Heart left ventricle (tissue), 16 donors: ENCODE results near the gene LAMB1. TPM values are rescaled to one million over a fixed set of nuclear protein-coding genes. Genes with fewer than 3 reads are reported as not detected.

Experiments
- ATAC-seq, 4 donors: fragments of 200-7000 bp; cut with Tn5 transposase; one replicate each; pipeline ENCODE4 v1.9.1; 2020 to 2022; ENCODE audit warnings: moderate library complexity in 4 of 4, mild to moderate bottlenecking in 3 of 4, moderate number of reproducible peaks in 1 of 4
- DNase-seq, 5 donors: peaks; one replicate each; pipeline ENCODE4 v3.0.0-alpha.2; 2020
- H3K27ac ChIP-seq, 12 donors: fragments of 200-600 bp; sonication (generic) in 4 of 12; one replicate each; pipeline versions ENCODE4 v1.5.0 to v1.8.0; 2016 to 2022; ENCODE audit warnings: mild to moderate bottlenecking in 2 of 12
- H3K27me3 ChIP-seq, 9 donors: fragments of 200-600 bp; sonication (generic) in 2 of 9; one replicate each; pipeline versions ENCODE4 v1.5.1 to v1.8.0; 2016 to 2022; ENCODE audit warnings: mild to moderate bottlenecking in 3 of 9
- H3K36me3 ChIP-seq, 9 donors: fragments of 200-600 bp; sonication (generic) in 2 of 9; one replicate each; pipeline versions ENCODE4 v1.5.0 to v1.8.0; 2018 to 2022; ENCODE audit warnings: mild to moderate bottlenecking in 2 of 9
- H3K4me1 ChIP-seq, 12 donors: fragments of 200-600 bp; sonication (generic) in 4 of 12; one replicate each; pipeline versions ENCODE4 v1.5.0 to v1.8.0; 2016 to 2022; ENCODE audit warnings: mild to moderate bottlenecking in 3 of 12
- H3K4me3 ChIP-seq, 12 donors: fragments of 200-600 bp; sonication (generic) in 4 of 12; one replicate each; pipeline versions ENCODE4 v1.5.0 to v1.8.0; 2017 to 2022; ENCODE audit warnings: mild to moderate bottlenecking in 9 of 12, moderate library complexity in 4 of 12
- H3K9me3 ChIP-seq, 12 donors: fragments of 200-600 bp; sonication (generic) in 4 of 12; one replicate each; pipeline versions ENCODE4 v1.5.0 to v1.8.0; 2016 to 2022; ENCODE audit warnings: mild to moderate bottlenecking in 1 of 12
- CTCF ChIP-seq, 12 donors: fragments of 200-600 bp; sonication (generic) in 4 of 12; IDR thresholded peaks; one replicate each; pipeline versions ENCODE4 v1.5.0 to v1.8.0; 2018 to 2022; ENCODE audit warnings: antibody characterized with exemption in 12 of 12, mild to moderate bottlenecking in 5 of 12
- POLR2A ChIP-seq, 2 donors: fragments of 450-650 bp; IDR thresholded peaks; one replicate each; pipeline ENCODE4 v1.6.1; 2017; ENCODE audit warnings: antibody characterized with exemption in 2 of 2, mild to moderate bottlenecking in 2 of 2, moderate library complexity in 2 of 2
- WGBS, 4 donors: extraction: QIAGEN DNeasy Blood & Tissue Kit in 2 of 4; methylation state at CpG; one replicate each; pipeline versions ENCODE4 v1.1.5 to v1.1.7; 2013 to 2018; 5-methylcytosine and 5-hydroxymethylcytosine counted together
- intact Hi-C, 10 donors: fragments of 100-400 bp; cut with DNase I; formaldehyde crosslinking; loops; one replicate each; pipeline versions ENCODE4 v1.11.1 to v1.14.2; 2022
- long read RNA-seq, 3 donors: library from polyadenylated mRNA; unstranded; transcript quantifications; one replicate each; pipeline ENCODE4 v2.0.0, GENCODE V29; 2020 to 2021
- polyA plus RNA-seq, 2 donors: library from polyadenylated mRNA; stranded (reverse); fragments of 200-250 nt; gene quantifications; one replicate each; pipeline ENCODE4 v1.2.3, GENCODE V29; 2013
- total RNA-seq, 9 donors: library from RNA; depleted of rRNA in 2 of 9; stranded (reverse); fragments of >200 nt in 2 of 9; fragmentation: NEBNext Ultra II Directional in 3 of 9; extraction: Animal tissue kit (Norgen Biotek cat#: 25700) in 3 of 9; gene quantifications; one replicate each; pipeline versions ENCODE4 v1.1.0 to v1.2.4, GENCODE V29; 2016 to 2023
- donor health status: ischemic (EF 13 %, LVEDD 7.1; RV severe dilation, severe dysfunction).
- donor health status: healthy with polysubstance abuse.
- donor health status: DM: no; HTN: yes; CAD: no.
- donor health status: DM: no; HTN: no; CAD: no.
- donor health status: ischemic (EF 25% LVEDD 6.9; RV normal size, moderate dysfunction).
- donor health status: ischemic (EF 25% LVEDD 5.7; RV mildly dilated, moderate dysfunction).
- donor health status: healthy.
- donor health status: DM: yes; HTN: yes; CAD: no.
- donor health status: ischemic (EF 35%, LVEDD 5.7; RV mildly dilated, moderate dysfunction).
- donor health status: nonischemic (EF 11% LVEDD 7.7; RV severe dilation, severe dysfunction).
- donor health status: DM: yes; HTN: yes; CAD: no.
- donor health status: PGD.
- donor health status: ischemic (EF 29% LVEDD 5.4; RV normal size, mild dysfunction).
- donor health status: nonischemic (EF 23%, LVEDD 6.1; RV moderate dilation, normal function).

The LAMB1 gene
- total RNA-seq, result 100 to 1,000 TPM in 2 of 9 donors, 10 to 100 TPM in 7; 29.1 to 121 (median 58.0) TPM
- 10 to 100 TPM; 51.6 to 53.2 TPM for polyA plus RNA-seq
- long read RNA-seq, donor 1, full-length matches to known transcripts, result 30 of 81 reads
- long read RNA-seq, donor 1, partial matches to known transcripts, result 45 of 81 reads
- long read RNA-seq, donor 1, other reads (novel, unspliced or antisense), result 6 of 81 reads
- long read RNA-seq, donor 2, full-length matches to known transcripts, result 10 of 75 reads
- long read RNA-seq, donor 2, partial matches to known transcripts, result 54 of 75 reads
- long read RNA-seq, donor 2, other reads (novel, unspliced or antisense), result 11 of 75 reads
- long read RNA-seq, donor 3, full-length matches to known transcripts, result 14 of 40 reads
- long read RNA-seq, donor 3, partial matches to known transcripts, result 24 of 40 reads
- long read RNA-seq, donor 3, other reads (novel, unspliced or antisense), result 2 of 40 reads

DNA sequence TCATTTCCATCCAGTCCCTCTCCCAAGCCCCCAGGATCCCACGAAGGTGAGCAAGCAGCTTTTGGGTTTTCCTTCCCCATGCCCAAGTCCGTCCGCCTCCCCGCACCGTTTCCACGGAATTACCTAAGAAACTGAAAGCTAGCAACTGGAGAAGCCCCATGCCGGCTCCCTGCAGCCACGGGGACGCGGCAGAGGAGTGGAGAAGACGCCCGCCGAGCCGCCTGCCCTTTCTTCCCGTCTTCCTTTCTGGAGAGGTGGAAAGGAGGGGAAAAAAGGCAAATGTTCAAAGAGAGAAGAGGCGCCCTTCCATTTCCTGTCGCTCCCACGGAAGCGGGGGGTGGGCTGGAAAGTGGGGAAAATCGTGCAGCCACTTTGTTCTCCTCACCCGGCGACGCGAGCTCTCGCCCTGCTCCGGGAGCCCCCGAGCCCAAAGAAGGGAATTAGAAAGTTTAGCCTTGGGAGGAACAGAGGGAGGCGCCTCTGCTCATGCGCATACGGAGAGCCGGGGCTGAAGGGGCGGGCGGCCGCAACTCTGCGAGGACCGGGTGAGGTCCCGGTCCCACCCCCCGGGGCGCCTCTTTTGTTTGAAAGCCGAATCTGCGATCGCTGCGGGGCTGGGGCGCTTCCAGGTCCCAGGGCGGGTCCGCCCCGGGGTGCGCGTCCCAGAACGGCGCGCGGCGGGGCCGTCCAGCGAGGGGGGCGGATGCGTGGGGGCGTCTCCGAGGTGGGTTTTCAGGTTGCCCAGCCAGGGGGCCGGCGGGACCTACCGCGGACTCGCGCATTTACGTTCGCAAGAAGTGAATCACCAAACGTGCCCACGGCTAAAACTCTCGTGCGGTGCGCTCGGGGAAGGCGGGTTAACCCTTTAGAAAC is at the start of gene LAMB1:
TSS of gene LAMB1 (minus strand) at position 436 of the 873 bp plus-strand sequence. CDS start at position 160, 276 bp downstream.
- ATAC-seq (peak; percentile 32 to 85 (median 78)), DNase-seq (peak; percentile 78 to 84 (median 83))
- no peaks in the 10 kb centered on the region for H3K9me3 ChIP-seq
- peak within 1 kb of the TSS; percentile 63 to 91 (median 72) for H3K4me3 ChIP-seq
- peaks cover 0 to 36% (median 0%) of the 10 kb centered on the region in 9 donors for H3K27me3 ChIP-seq
- H3K27ac ChIP-seq, result peak within 1 kb of the TSS; percentile 52 to 92 (median 86)
- 0 to 1% (median 0%) methylated on average over 31 to 75 of the region's 75 CpGs for WGBS, 4 donors
- TF ChIP-seq POLR2A (IDR thresholded peaks at IDR 0.05) (peak in 1 of 2 donors; percentile 59), CTCF (IDR thresholded peaks at IDR 0.05) (no peak)
- peaks cover 0 to 7% (median 5%) of the 10 kb centered on the region in 9 donors for H3K36me3 ChIP-seq
- intact Hi-C loops, result loop anchor here in 9 of 10 donors (5.0 to 10.0 kb wide), 7 partner anchors 36 to 144 kb away; partner anchors contain the start of gene DLD (in 2 of the 9)
- H3K4me1 ChIP-seq, result peaks cover 0 to 53% (median 35%) of the 10 kb centered on the region in 12 donors

- Histone ChIP-seq H3K27me3 (no peaks in the 10 kb centered on the region), H3K9me3 (no peaks in the 10 kb centered on the region), H3K4me3 (no peak overlapping the region), H3K4me1 (peaks cover 0 to 9% (median 0%) of the 10 kb centered on the region in 12 donors), H3K36me3 (no peaks in the 10 kb centered on the region), H3K27ac (no peak overlapping the region)
- 36 to 90% (median 84%) methylated on average over 1 of the region's 1 CpG for WGBS, 4 donors
- ATAC-seq, result no peak
- no peak for TF ChIP-seq POLR2A (IDR thresholded peaks at IDR 0.05)
- TF ChIP-seq CTCF (IDR thresholded peaks at IDR 0.05), result no peak
- intact Hi-C loops, result no loop called here
- no peak for DNase-seq
Observed at GRCh38 chr7:108051454-108051853, 48.5 kb upstream of the LAMB1 start.

DNA sequence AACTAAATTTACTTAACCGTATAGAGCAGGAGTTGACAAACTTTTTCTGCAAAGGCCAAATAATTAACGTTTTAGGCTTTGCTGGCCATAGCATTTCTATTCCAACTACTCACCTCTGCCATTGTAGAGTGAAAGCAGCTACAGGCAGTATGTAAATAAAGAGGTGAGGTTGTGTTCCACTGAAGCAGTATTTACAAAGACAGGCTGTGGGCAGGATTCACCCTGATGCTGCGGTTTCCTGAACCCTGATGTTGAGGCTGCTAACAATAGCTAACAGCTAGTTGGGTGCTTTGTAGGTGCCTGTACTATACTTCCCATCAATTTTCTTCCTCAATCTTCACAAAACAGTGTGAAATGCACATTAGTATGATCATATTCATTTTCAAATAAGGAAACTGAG is 47.0 kb upstream of the LAMB1 start:
- ATAC-seq (no peak), DNase-seq (no peak)
- intact Hi-C loops, result no loop called here
- no peak overlapping the region for H3K27ac ChIP-seq
- 91 to 96% (median 93%) methylated on average over 3 of the region's 3 CpGs for WGBS, 4 donors
- no peaks in the 10 kb centered on the region for H3K27me3 ChIP-seq
- no peaks in the 10 kb centered on the region for H3K9me3 ChIP-seq
- H3K4me1 ChIP-seq, result peaks cover 0 to 11% (median 1%) of the 10 kb centered on the region in 12 donors
- H3K36me3 ChIP-seq, result no peaks in the 10 kb centered on the region
- H3K4me3 ChIP-seq, result no peak overlapping the region
- no peak for TF ChIP-seq POLR2A (IDR thresholded peaks at IDR 0.05)
- TF ChIP-seq CTCF (IDR thresholded peaks at IDR 0.05), result no peak
